WTC11 (cell line): Measurements from ENCODE around the gene MYLK4. TPM values are rescaled to one million over a fixed set of nuclear protein-coding genes. Genes with fewer than 3 reads are reported as not detected.

Source experiments
- ATAC-seq: fragments of 200-7000 bp; cut with Tn5 transposase; 2 replicates; pipeline ENCODE4 v1.10.0; 2021; ENCODE audit warnings: mild to moderate bottlenecking, moderate library complexity
- CTCF ChIA-PET: fragments of 300-600 bp; sonication (Branson Sonifier 250); formaldehyde crosslinking; loops from one replicate; lab custom pipeline; 2021; ENCODE audit warnings: antibody characterized with exemption; lab: Charles Lee
- POLR2A ChIA-PET: fragments of 350-600 bp; sonication (Branson Sonifier 250); formaldehyde crosslinking; loops from one replicate; lab custom pipeline; 2021; ENCODE audit warnings: antibody characterized with exemption; lab: Charles Lee
- DNase-seq: peaks from one replicate; pipeline ENCODE4 v3.0.0; 2021; ENCODE audit warnings: low spot score
- H3K27ac Mint-ChIP-seq: 2 replicates; pipeline ENCODE4 v1.8.0; 2021; ENCODE audit warnings: mixed read lengths
- H3K27me3 Mint-ChIP-seq: 2 replicates; pipeline ENCODE4 v1.8.0; 2021; ENCODE audit warnings: low read depth, mild to moderate bottlenecking, moderate library complexity, mixed read lengths
- H3K36me3 Mint-ChIP-seq: 2 replicates; pipeline ENCODE4 v1.8.0; 2021; ENCODE audit warnings: mixed read lengths
- H3K4me1 Mint-ChIP-seq: 2 replicates; pipeline ENCODE4 v1.8.0; 2022; ENCODE audit warnings: mixed read lengths
- H3K4me3 Mint-ChIP-seq: 2 replicates; pipeline ENCODE4 v1.8.0; 2021; ENCODE audit warnings: mild to moderate bottlenecking, moderate library complexity, mixed read lengths
- H3K9me3 Mint-ChIP-seq: 2 replicates; pipeline ENCODE4 v1.8.0; 2021; ENCODE audit warnings: mixed read lengths
- CREM ChIP-seq: sonication (generic); formaldehyde crosslinking; IDR thresholded peaks from 2 replicates; pipeline ENCODE4 v1.8.1; 2022; ENCODE audit warnings: mild to moderate bottlenecking, missing genetic modification reagents, moderate library complexity
- FOXJ3 ChIP-seq: sonication (generic); formaldehyde crosslinking; IDR thresholded peaks from 2 replicates; pipeline ENCODE4 v1.9.0; 2021; ENCODE audit warnings: missing genetic modification reagents, mild to moderate bottlenecking, borderline replicate concordance
- JUN ChIP-seq: sonication (generic); formaldehyde crosslinking; IDR thresholded peaks from 2 replicates; pipeline ENCODE4 v1.8.0; 2023; ENCODE audit warnings: mild to moderate bottlenecking, missing genetic modification reagents
- MXD4 ChIP-seq: fragments of 250-450 bp; sonication (Bioruptor Pico); IDR thresholded peaks from 2 replicates; pipeline ENCODE4 v1.8.0; 2021; ENCODE audit warnings: mild to moderate bottlenecking, moderate library complexity, borderline replicate concordance
- NR3C1 ChIP-seq: sonication (generic); formaldehyde crosslinking; conservative IDR thresholded peaks from 2 replicates; pipeline ENCODE4 v1.8.1; 2023; ENCODE audit warnings: low read depth, mild to moderate bottlenecking, missing genetic modification reagents
- RORB ChIP-seq: fragments of 250-450 bp; sonication (Bioruptor Pico); IDR thresholded peaks from 2 replicates; pipeline ENCODE4 v1.9.0; 2021; ENCODE audit warnings: mild to moderate bottlenecking
- SOX15 ChIP-seq: fragments of 250-450 bp; sonication (Bioruptor Pico); IDR thresholded peaks from 2 replicates; pipeline ENCODE4 v1.9.0; 2021; ENCODE audit warnings: mild to moderate bottlenecking
- SP1 ChIP-seq: sonication (generic); formaldehyde crosslinking; conservative IDR thresholded peaks from 2 replicates; pipeline ENCODE4 v1.8.1; 2022; ENCODE audit warnings: missing genetic modification reagents
- TEAD4 ChIP-seq: sonication (generic); formaldehyde crosslinking; IDR thresholded peaks from 2 replicates; pipeline ENCODE4 v1.8.0; 2022; ENCODE audit warnings: mild to moderate bottlenecking, missing genetic modification reagents
- ZNF416 ChIP-seq: fragments of 250-450 bp; sonication (Bioruptor Pico); IDR thresholded peaks from 2 replicates; pipeline ENCODE4 v1.9.0; 2021; ENCODE audit warnings: mild to moderate bottlenecking, inconsistent platforms
- ZNF423 ChIP-seq: fragments of 250-450 bp; sonication (Bioruptor Pico); IDR thresholded peaks from 2 replicates; pipeline ENCODE4 v2.1.2; 2022; ENCODE audit warnings: mild to moderate bottlenecking, moderate library complexity
- total RNA-seq: library from RNA; stranded (reverse); gene quantifications from 3 replicates; pipeline ENCODE4 v1.2.3, GENCODE V29; 2021
- TF ChIP-seq, protein P1 (sequence below): fragments of 250-450 bp; sonication (Bioruptor Pico); conservative IDR thresholded peaks from 2 replicates; pipeline ENCODE4 v1.9.0; 2021; ENCODE audit warnings: mild to moderate bottlenecking
- TF ChIP-seq, protein P2 (sequence below): sonication (generic); formaldehyde crosslinking; IDR thresholded peaks from 2 replicates; pipeline ENCODE4 v1.8.0; 2022; ENCODE audit warnings: mild to moderate bottlenecking, missing genetic modification reagents
- TF ChIP-seq, protein P3 (sequence below): fragments of 200-600 bp; IDR thresholded peaks from 2 replicates; pipeline ENCODE4 v1.8.0; 2022; ENCODE audit warnings: antibody characterized with exemption
- TF ChIP-seq, protein P4 (sequence below): sonication (generic); formaldehyde crosslinking; IDR thresholded peaks from 2 replicates; pipeline ENCODE4 v1.8.0; 2022; ENCODE audit warnings: missing genetic modification reagents
- TF ChIP-seq, protein P5 (sequence below): sonication (generic); formaldehyde crosslinking; IDR thresholded peaks from 2 replicates; pipeline ENCODE4 v1.8.1; 2023; ENCODE audit warnings: mild to moderate bottlenecking, missing genetic modification reagents, borderline replicate concordance
- TF ChIP-seq, protein P6 (sequence below): sonication (generic); formaldehyde crosslinking; IDR thresholded peaks from 2 replicates; pipeline ENCODE4 v1.8.1; 2023; ENCODE audit warnings: mild to moderate bottlenecking, missing genetic modification reagents, moderate library complexity
- TF ChIP-seq, protein P7 (sequence below): sonication (generic); formaldehyde crosslinking; IDR thresholded peaks from 2 replicates; pipeline ENCODE4 v1.8.1; 2022; ENCODE audit warnings: low read depth, mild to moderate bottlenecking, moderate library complexity, missing genetic modification reagents, borderline replicate concordance
- TF ChIP-seq, protein P8 (sequence below): fragments of 250-450 bp; sonication (Bioruptor Pico); IDR thresholded peaks from 2 replicates; pipeline ENCODE4 v1.9.0; 2021; ENCODE audit warnings: moderate library complexity, mild to moderate bottlenecking, inconsistent platforms, borderline replicate concordance

Gene MYLK4
- total RNA-seq, 1 experiment from 2014 or later: 0.13 TPM

DNA sequence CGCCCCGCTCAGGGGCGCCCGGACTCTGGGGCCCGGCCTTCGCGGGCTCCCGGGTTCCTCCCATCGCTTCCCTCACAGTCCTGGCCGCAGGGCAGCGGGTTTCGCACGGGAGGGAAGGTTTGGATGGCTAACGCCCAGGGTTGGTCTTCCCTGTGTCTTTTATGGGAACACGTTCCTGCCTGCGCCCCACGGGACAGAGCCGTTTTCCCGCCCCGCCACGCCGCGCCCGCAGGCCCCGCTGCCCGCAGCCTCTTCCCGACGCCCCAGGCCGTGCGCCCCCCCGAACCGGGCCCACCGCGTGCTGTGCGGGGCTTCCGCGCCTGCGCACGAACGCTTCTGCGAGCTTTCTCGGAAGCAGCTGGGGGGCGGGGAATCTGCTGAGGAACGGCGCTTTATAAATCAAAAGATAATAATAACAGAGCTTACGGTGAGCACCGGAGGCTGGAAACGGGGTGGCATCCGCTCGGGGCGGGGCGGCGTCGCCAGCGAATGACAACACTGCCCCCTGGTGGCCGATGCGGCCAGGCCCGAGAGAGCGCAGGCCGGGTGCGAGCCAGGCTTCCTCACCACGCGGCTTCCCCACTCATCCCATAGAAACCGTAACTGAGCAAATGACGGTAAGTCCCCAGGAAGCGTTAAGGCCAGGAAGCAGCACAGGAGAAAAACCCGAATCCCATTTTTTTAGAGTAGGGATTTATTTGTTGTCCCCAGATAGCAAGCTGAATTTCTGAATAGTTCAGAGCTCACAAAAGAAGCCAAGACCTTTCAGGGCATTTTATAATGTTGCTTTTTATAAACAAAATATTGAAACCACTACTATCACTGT, 116.4 kb downstream of the MYLK4 start:
- peak overlapping the region; percentile 63 for H3K4me3 Mint-ChIP-seq
- H3K4me1 Mint-ChIP-seq: peaks cover 32% of the 10 kb centered on the region
- ATAC-seq: peak; percentile 91
- peaks cover 27% of the 10 kb centered on the region for H3K27me3 Mint-ChIP-seq
- H3K36me3 Mint-ChIP-seq: no peaks in the 10 kb centered on the region; the same call in 1 of the 2 replicates
- ChIA-PET CTCF (interaction anchor here (0.6 to 2.6 kb wide), 43 partner anchors 8 to 1028 kb away, joined by 3 to 24 read pairs (median 4); partner anchors contain the start of gene MYLK4), POLR2A (no interaction called here)
- DNase-seq: peak; percentile 90
- no peak overlapping the region for H3K27ac Mint-ChIP-seq
- H3K9me3 Mint-ChIP-seq: no peaks in the 10 kb centered on the region
- TF ChIP-seq JUN (CRISPR knock-in tag): peak; percentile 17; the same call in 1 of the 2 replicates
- peak; percentile 78 for TF ChIP-seq SP1 (CRISPR knock-in tag)
- TF ChIP-seq ZNF416 (CRISPR knock-in tag): peak; percentile 98
- no peak for TF ChIP-seq SOX15 (CRISPR knock-in tag)
- TF ChIP-seq, protein P1, sequence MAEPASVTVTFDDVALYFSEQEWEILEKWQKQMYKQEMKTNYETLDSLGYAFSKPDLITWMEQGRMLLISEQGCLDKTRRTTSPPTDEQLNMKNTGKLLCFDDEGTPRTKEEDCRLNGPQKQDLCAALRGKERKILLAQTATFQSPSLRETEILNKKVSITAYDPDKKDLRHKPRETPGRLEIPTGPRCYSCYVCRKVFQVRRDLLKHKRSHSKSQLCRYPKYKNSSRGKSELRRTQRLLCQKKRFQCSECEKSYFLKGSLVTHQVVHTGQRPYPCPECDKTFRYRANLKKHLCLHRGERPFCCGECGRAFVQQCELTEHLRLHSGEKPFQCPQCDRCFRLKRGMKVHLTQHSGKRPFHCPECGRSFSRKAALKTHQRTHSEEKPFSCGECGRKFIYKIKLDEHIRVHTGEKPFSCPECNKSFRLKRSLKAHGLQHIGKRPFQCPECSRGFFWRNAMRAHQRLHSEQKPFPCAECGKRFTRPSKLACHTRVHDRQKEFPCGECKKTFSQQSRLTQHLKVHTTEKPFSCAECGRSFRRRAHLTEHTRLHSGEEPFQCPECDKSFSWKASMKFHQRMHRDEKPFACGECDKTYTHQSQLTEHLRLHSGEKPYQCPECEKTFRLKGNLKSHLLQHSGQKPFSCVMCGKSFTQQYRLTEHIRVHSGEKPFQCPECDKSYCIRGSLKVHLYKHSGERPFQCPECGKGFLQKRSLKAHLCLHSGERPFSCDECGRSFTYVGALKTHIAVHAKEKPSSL (CRISPR knock-in tag): no peak
- TF ChIP-seq, protein P2, sequence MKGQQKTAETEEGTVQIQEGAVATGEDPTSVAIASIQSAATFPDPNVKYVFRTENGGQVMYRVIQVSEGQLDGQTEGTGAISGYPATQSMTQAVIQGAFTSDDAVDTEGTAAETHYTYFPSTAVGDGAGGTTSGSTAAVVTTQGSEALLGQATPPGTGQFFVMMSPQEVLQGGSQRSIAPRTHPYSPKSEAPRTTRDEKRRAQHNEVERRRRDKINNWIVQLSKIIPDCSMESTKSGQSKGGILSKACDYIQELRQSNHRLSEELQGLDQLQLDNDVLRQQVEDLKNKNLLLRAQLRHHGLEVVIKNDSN (CRISPR knock-in tag): no peak
- TF ChIP-seq, protein P3, sequence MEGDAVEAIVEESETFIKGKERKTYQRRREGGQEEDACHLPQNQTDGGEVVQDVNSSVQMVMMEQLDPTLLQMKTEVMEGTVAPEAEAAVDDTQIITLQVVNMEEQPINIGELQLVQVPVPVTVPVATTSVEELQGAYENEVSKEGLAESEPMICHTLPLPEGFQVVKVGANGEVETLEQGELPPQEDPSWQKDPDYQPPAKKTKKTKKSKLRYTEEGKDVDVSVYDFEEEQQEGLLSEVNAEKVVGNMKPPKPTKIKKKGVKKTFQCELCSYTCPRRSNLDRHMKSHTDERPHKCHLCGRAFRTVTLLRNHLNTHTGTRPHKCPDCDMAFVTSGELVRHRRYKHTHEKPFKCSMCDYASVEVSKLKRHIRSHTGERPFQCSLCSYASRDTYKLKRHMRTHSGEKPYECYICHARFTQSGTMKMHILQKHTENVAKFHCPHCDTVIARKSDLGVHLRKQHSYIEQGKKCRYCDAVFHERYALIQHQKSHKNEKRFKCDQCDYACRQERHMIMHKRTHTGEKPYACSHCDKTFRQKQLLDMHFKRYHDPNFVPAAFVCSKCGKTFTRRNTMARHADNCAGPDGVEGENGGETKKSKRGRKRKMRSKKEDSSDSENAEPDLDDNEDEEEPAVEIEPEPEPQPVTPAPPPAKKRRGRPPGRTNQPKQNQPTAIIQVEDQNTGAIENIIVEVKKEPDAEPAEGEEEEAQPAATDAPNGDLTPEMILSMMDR: peak; percentile 96
- TF ChIP-seq MXD4 (CRISPR knock-in tag): no peak
- no peak for TF ChIP-seq TEAD4 (CRISPR knock-in tag)
- no peak for TF ChIP-seq FOXJ3 (CRISPR knock-in tag)
- TF ChIP-seq ZNF423 (CRISPR knock-in tag): no peak
- no peak for TF ChIP-seq NR3C1 (CRISPR knock-in tag)
- TF ChIP-seq, protein P4, sequence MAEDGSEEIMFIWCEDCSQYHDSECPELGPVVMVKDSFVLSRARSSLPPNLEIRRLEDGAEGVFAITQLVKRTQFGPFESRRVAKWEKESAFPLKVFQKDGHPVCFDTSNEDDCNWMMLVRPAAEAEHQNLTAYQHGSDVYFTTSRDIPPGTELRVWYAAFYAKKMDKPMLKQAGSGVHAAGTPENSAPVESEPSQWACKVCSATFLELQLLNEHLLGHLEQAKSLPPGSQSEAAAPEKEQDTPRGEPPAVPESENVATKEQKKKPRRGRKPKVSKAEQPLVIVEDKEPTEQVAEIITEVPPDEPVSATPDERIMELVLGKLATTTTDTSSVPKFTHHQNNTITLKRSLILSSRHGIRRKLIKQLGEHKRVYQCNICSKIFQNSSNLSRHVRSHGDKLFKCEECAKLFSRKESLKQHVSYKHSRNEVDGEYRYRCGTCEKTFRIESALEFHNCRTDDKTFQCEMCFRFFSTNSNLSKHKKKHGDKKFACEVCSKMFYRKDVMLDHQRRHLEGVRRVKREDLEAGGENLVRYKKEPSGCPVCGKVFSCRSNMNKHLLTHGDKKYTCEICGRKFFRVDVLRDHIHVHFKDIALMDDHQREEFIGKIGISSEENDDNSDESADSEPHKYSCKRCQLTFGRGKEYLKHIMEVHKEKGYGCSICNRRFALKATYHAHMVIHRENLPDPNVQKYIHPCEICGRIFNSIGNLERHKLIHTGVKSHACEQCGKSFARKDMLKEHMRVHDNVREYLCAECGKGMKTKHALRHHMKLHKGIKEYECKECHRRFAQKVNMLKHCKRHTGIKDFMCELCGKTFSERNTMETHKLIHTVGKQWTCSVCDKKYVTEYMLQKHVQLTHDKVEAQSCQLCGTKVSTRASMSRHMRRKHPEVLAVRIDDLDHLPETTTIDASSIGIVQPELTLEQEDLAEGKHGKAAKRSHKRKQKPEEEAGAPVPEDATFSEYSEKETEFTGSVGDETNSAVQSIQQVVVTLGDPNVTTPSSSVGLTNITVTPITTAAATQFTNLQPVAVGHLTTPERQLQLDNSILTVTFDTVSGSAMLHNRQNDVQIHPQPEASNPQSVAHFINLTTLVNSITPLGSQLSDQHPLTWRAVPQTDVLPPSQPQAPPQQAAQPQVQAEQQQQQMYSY (CRISPR knock-in tag): 0 out of 2 replicates have a peak, but pooled peaks have one; percentile 19
- TF ChIP-seq RORB: no peak
- TF ChIP-seq, protein P5, sequence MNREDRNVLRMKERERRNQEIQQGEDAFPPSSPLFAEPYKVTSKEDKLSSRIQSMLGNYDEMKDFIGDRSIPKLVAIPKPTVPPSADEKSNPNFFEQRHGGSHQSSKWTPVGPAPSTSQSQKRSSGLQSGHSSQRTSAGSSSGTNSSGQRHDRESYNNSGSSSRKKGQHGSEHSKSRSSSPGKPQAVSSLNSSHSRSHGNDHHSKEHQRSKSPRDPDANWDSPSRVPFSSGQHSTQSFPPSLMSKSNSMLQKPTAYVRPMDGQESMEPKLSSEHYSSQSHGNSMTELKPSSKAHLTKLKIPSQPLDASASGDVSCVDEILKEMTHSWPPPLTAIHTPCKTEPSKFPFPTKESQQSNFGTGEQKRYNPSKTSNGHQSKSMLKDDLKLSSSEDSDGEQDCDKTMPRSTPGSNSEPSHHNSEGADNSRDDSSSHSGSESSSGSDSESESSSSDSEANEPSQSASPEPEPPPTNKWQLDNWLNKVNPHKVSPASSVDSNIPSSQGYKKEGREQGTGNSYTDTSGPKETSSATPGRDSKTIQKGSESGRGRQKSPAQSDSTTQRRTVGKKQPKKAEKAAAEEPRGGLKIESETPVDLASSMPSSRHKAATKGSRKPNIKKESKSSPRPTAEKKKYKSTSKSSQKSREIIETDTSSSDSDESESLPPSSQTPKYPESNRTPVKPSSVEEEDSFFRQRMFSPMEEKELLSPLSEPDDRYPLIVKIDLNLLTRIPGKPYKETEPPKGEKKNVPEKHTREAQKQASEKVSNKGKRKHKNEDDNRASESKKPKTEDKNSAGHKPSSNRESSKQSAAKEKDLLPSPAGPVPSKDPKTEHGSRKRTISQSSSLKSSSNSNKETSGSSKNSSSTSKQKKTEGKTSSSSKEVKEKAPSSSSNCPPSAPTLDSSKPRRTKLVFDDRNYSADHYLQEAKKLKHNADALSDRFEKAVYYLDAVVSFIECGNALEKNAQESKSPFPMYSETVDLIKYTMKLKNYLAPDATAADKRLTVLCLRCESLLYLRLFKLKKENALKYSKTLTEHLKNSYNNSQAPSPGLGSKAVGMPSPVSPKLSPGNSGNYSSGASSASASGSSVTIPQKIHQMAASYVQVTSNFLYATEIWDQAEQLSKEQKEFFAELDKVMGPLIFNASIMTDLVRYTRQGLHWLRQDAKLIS (CRISPR knock-in tag): no peak
- TF ChIP-seq, protein P6, sequence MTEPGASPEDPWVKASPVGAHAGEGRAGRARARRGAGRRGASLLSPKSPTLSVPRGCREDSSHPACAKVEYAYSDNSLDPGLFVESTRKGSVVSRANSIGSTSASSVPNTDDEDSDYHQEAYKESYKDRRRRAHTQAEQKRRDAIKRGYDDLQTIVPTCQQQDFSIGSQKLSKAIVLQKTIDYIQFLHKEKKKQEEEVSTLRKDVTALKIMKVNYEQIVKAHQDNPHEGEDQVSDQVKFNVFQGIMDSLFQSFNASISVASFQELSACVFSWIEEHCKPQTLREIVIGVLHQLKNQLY (CRISPR knock-in tag): no peak
- TF ChIP-seq, protein P7, sequence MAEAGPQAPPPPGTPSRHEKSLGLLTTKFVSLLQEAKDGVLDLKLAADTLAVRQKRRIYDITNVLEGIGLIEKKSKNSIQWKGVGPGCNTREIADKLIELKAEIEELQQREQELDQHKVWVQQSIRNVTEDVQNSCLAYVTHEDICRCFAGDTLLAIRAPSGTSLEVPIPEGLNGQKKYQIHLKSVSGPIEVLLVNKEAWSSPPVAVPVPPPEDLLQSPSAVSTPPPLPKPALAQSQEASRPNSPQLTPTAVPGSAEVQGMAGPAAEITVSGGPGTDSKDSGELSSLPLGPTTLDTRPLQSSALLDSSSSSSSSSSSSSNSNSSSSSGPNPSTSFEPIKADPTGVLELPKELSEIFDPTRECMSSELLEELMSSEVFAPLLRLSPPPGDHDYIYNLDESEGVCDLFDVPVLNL: no peak
- TF ChIP-seq, protein P8, sequence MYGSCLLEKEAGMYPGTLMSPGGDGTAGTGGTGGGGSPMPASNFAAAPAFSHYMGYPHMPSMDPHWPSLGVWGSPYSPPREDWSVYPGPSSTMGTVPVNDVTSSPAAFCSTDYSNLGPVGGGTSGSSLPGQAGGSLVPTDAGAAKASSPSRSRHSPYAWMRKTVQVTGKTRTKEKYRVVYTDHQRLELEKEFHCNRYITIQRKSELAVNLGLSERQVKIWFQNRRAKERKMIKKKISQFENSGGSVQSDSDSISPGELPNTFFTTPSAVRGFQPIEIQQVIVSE (CRISPR knock-in tag): no peak
- TF ChIP-seq CREM: 0 out of 2 replicates have a peak, but pooled peaks have one; percentile 17
